Measurements from ENCODE around the gene MIXL1. TPM values are rescaled to one million over a fixed set of nuclear protein-coding genes. Genes with fewer than 3 reads are reported as not detected.

Gene MIXL1
- total and polyA plus RNA-seq, 2 of the 13 experiments (the other 11 are each of a cell fraction or from before 2014, with no cell fraction given) = 7.6 to 18.5 TPM

DNA sequence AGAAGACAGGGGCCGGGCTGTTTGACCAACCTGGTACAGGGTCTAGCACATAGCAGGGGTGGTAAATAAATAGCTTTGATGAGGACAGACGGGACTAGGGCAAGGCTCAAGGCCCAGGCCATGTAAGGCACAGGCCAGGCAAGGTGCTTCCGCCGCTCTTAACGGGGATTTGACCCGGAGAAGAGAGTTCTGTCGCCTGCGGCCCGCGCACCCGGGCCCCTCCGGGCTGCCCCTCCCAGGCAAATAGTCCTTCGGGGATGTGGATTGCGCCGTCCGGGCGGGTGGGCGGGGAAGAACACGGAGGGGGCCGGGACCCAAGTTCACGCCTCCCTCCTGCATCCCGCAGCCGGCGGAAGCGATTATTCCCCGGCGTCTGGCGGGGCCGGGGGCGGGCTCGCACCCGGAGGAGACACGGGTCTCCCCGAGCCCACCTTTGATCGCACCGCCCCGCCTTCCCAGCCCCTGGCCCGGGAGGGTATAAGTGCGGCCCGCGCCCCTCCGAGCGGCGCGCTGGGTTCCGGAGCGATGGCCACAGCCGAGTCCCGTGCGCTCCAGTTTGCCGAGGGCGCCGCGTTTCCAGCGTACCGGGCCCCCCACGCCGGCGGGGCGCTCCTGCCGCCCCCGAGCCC is at the start of gene MIXL1 (continued):
- no peak for TF ChIP-seq ZNF138 (CRISPR knock-in tag; IDR thresholded peaks at IDR 0.05; ENCODE audit: low read depth)
- TF ChIP-seq ZNF343 (CRISPR knock-in tag; IDR thresholded peaks at IDR 0.05) = no peak
- TF ChIP-seq, protein P1, sequence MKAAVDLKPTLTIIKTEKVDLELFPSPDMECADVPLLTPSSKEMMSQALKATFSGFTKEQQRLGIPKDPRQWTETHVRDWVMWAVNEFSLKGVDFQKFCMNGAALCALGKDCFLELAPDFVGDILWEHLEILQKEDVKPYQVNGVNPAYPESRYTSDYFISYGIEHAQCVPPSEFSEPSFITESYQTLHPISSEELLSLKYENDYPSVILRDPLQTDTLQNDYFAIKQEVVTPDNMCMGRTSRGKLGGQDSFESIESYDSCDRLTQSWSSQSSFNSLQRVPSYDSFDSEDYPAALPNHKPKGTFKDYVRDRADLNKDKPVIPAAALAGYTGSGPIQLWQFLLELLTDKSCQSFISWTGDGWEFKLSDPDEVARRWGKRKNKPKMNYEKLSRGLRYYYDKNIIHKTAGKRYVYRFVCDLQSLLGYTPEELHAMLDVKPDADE (CRISPR knock-in tag; IDR thresholded peaks at IDR 0.05) = no peak
- no peak for TF ChIP-seq ZNF468 (CRISPR knock-in tag; IDR thresholded peaks at IDR 0.05)
- 0 out of 2 replicates have a peak, but pooled peaks have one; percentile 1 for TF ChIP-seq HCFC1 (IDR thresholded peaks at IDR 0.05; ENCODE audit: low read depth, low read length)
- TF ChIP-seq FOXP4 (CRISPR knock-in tag; IDR thresholded peaks at IDR 0.05) = peak; percentile 77
- TF ChIP-seq TBP (CRISPR knock-in tag; IDR thresholded peaks at IDR 0.05) = no peak
- 0 out of 2 replicates have a peak, but pooled peaks have one; percentile 41 for TF ChIP-seq ZNF292 (CRISPR knock-in tag; IDR thresholded peaks at IDR 0.05; ENCODE audit: borderline replicate concordance, low read depth)
- no peak for TF ChIP-seq CEBPG (CRISPR knock-in tag; IDR thresholded peaks at IDR 0.05)
- 0 out of 2 replicates have a peak, but pooled peaks have one; percentile 17 for TF ChIP-seq GATA4 (IDR thresholded peaks at IDR 0.05; ENCODE audit: borderline replicate concordance, low read depth)
- TF ChIP-seq ZNF777 (CRISPR knock-in tag; IDR thresholded peaks at IDR 0.05) = peak; percentile 95
- no peak for TF ChIP-seq MXI1 (IDR thresholded peaks at IDR 0.05; ENCODE audit: borderline replicate concordance, low read depth, low read length)
- no peak for TF ChIP-seq ZNF432 (CRISPR knock-in tag; IDR thresholded peaks at IDR 0.05; ENCODE audit: borderline replicate concordance)
- no peak for TF ChIP-seq U2AF1 (optimal IDR thresholded peaks at IDR 0.05; ENCODE audit: low read depth, low read length)
- no peak for TF ChIP-seq ZIK1 (CRISPR knock-in tag; IDR thresholded peaks at IDR 0.05; ENCODE audit: borderline replicate concordance, low read depth)
- no peak for TF ChIP-seq ZMYM2 (CRISPR knock-in tag; IDR thresholded peaks at IDR 0.05)
- no peak for TF ChIP-seq RNF219 (CRISPR knock-in tag; IDR thresholded peaks at IDR 0.05)
- no peak for TF ChIP-seq TRAFD1 (CRISPR knock-in tag; IDR thresholded peaks at IDR 0.05; ENCODE audit: borderline replicate concordance)
- TF ChIP-seq ZNF30 (CRISPR knock-in tag; IDR thresholded peaks at IDR 0.05) = no peak
- TF ChIP-seq RARA (CRISPR knock-in tag; IDR thresholded peaks at IDR 0.05) = peak; percentile 73
- TF ChIP-seq SMARCC2 (IDR thresholded peaks at IDR 0.05) = no peak
- 0 out of 2 replicates have a peak, but pooled peaks have one; percentile 56 for TF ChIP-seq NFKBIZ (CRISPR knock-in tag; IDR thresholded peaks at IDR 0.05)
- no peak for TF ChIP-seq CSRNP2 (CRISPR knock-in tag; conservative IDR thresholded peaks at IDR 0.05; ENCODE audit: low read depth)
